KOPT-K1 (cell line): ENCODE data around the gene RPS6KB2.
"Not testable (repeated sequence)": the region's sequence is repeated elsewhere in the genome, so short reads cannot be mapped to it uniquely, and the experiment has no call there.

Experiments used
- H3K27ac ChIP-seq: fragments of 200-600 bp; sonication (generic); 2 replicates; pipeline ENCODE4 v1.5.1; 2016; ENCODE audit warnings: antibody characterized with exemption, mild to moderate bottlenecking, low read depth, low read length; ENCODE audit not compliant: poor library complexity, severe bottlenecking
- H3K36me3 ChIP-seq: fragments of 200-600 bp; sonication (generic); 2 replicates; pipeline ENCODE4 v1.5.1; 2017; ENCODE audit warnings: antibody characterized with exemption, mild to moderate bottlenecking, low read length, moderate library complexity; ENCODE audit not compliant: insufficient read depth
- H3K9me3 ChIP-seq: fragments of 200-600 bp; sonication (generic); 2 replicates; pipeline ENCODE4 v1.5.1; 2017; ENCODE audit warnings: antibody characterized with exemption, low read length, mild to moderate bottlenecking; ENCODE audit not compliant: insufficient read depth, poor library complexity, severe bottlenecking

Gene RPS6KB2

DNA sequence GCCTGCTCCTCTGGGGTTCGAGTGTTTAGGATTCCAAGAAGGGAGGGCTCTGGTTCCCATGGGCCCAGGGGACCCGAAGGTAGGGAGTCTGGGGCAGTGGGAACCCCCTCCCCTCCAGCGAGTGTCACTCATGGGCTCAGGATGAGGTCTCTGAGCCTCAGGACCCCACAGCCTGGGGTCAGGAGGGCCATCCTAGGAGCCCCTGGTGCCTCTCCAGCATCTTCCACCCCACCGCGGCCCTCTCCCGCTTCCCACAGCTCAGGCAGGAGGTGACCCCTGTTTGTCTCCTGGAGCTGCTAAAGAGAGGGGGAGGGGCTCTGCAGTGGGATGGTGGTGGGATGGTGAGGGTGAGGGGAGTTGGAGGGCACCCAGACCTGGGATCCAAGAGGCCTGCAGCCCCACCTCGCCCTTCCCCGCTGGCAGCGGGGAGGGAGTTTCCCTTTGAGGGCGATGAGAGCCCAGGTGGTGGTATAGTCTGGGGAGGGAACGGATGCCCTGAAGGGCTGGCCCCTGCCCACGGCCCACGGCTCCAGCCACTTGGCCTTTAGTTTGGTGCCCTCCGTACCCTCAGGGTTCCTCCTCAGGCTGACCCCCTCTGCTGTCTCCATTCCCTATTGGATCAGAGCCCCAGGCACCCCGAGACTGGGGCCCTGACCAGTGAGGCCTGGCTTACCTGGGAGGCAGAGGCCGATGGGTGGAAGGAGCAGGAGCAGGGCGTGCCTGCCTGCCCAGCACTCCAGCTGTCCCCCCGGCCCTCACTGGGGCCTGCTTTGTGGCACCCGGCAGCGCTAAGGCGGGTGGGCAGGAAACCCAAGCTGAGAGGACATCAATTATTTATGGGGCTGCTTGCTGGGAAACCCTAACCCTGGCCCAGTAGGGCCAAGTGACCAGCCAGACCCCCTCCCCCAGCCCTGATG, 25.8 kb downstream of the RPS6KB2 start:
- no peaks in the 10 kb centered on the region for H3K9me3 ChIP-seq
- no peak overlapping the region for H3K27ac ChIP-seq
- no peaks in the 10 kb centered on the region for H3K36me3 ChIP-seq

DNA sequence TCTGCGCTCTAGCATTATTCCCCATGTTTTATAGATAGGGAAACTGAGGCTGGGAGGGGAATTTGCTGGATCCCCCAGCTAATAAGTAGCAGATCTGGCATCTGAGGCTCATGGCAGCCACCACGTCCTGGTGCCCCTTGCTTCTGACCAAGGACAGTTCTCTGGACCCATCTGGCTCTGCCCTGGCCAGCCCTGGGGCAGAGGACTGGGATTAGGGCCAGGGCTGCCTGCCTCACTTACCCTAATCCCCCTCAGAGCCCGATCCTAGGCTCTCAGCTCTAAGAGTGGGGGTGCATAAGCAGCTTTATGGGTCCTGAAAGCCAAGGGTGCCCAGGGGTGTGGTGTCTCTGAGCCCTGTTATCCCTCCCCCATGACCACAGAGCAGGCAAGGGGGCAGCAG, 26.8 kb downstream of the RPS6KB2 start, which contains the start of gene CABP4:
CABP4 (plus strand) TSS at position 301 of the 400 bp plus-strand sequence; CDS start at position 371, 70 bp downstream.
- Histone ChIP-seq H3K9me3 (no peaks in the 10 kb centered on the region), H3K27ac (no peak within 1 kb of the TSS), H3K36me3 (no peaks in the 10 kb centered on the region)

GRCh38 chr11:67456068-67456705, 27.9 kb downstream of the RPS6KB2 start:
- no peaks in the 10 kb centered on the region for H3K36me3 ChIP-seq
- no peaks in the 10 kb centered on the region for H3K9me3 ChIP-seq
- no peak overlapping the region for H3K27ac ChIP-seq

DNA sequence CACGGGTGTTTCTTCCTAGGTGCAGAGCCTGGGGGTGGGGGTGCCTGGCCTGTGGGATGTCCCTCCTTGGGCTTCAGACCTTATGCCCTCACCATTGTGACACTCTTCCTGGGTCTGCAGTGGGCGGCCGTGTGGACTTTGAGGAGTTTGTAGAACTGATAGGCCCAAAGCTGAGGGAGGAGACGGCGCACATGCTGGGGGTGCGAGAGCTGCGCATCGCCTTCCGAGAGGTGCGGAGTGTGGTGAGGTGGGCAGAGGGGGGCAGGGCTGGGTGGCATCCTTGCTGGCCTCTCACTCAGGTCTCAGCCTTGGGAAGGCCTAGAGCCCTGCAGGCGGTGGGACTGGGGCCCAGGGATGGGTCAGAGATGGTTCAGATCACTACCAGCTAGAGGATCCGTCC, 29.2 kb downstream of the RPS6KB2 start:
- Histone ChIP-seq H3K36me3 (no peaks in the 10 kb centered on the region), H3K9me3 (no peaks in the 10 kb centered on the region), H3K27ac (no peak overlapping the region)

- Histone ChIP-seq H3K27ac (no peak overlapping the region), H3K9me3 (no peaks in the 10 kb centered on the region), H3K36me3 (no peaks in the 10 kb centered on the region)
Measured at GRCh38 chr11:67458266-67458665, 30.0 kb downstream of the RPS6KB2 start.

GRCh38 chr11:67463186-67463585, 34.9 kb downstream of the RPS6KB2 start:
- H3K27ac ChIP-seq: no peak overlapping the region
- H3K9me3 ChIP-seq: no peaks in the 10 kb centered on the region
- no peaks in the 10 kb centered on the region for H3K36me3 ChIP-seq

DNA sequence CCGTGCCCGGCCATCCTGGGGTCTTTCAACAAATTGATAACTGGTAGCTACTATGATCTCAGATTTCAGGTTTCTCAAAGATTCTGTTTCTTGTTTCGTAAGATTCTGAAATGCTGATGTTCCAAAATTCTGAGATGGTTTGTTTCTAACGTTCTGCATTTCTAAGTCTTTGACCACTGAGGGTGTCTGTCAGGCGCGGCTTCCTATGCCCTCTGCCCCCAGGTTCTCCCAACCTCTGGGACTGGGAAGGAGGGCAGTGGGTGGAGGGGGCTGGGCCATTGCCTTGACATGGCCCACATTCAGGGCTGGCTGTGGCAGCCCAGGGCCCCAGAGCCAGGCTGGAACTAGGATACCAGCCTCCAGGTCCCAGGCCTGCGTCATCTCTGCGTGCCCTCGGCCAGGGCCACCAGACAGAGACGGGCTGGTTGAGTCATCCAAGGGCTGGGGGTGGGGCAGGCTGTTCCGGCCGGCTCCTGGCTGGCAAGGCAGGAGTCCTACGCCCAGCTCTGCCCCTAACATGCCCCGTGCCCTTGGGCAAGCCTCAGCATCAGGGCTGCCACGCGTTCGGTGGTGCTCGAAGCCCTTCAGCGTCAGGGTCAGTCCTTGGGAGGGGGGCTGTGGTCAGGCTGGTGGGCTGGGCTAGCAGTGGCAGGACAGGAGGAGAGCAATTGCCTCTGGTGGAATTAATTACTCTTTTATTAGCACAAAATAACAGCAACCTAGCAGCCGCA, 35.6 kb downstream of the RPS6KB2 start:
- Histone ChIP-seq H3K36me3 (no peaks in the 10 kb centered on the region), H3K9me3 (no peaks in the 10 kb centered on the region), H3K27ac (peak overlapping the region; percentile 86)

GRCh38 chr11:67464411-67465188, 36.3 kb downstream of the RPS6KB2 start:
- no peaks in the 10 kb centered on the region for H3K36me3 ChIP-seq
- H3K9me3 ChIP-seq: no peaks in the 10 kb centered on the region
- peak overlapping the region; percentile 86 for H3K27ac ChIP-seq

DNA sequence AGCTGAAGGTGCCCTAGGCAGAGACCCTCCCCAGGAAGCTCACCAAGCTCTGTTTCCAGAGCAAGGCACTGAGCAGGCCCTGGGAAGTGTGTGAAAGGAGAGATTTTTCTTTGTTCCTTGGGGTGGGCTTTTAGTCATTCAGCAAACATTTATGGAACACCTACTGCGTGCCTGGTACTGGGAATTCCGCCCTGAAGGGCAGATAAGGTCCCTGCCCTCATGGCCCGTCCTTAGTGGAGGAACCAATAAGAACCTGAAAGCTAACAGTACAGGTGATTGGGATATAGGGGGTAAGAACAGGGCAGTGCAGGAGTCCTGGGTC, 36.9 kb downstream of the RPS6KB2 start:
- Histone ChIP-seq H3K27ac (peak overlapping the region; percentile 86), H3K9me3 (no peaks in the 10 kb centered on the region), H3K36me3 (no peaks in the 10 kb centered on the region)

DNA sequence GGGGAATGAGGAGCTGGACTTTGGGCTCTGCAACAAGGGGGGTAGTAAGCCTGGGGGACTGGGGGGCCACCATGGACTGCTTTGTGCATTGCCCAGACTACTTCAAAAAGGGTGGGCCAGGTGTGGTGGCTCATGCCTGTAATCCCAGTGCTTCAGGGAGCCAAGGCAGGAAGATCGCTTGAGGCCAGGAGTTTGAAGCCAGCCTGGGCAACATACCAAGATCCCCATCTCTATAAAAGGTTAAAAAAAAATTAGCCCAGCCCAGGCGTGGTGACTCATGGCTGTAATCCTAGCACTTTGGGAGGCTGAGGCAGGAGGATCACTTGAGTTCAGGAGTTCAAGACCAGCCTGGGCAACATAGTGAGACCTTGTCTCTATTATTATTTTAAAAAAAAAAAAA, 37.2 kb downstream of the RPS6KB2 start:
- H3K36me3 ChIP-seq, H3K9me3 ChIP-seq: not testable (repeated sequence)
- peak overlapping the region; percentile 86 for H3K27ac ChIP-seq

GRCh38 chr11:67466367-67466766, 38.1 kb downstream of the RPS6KB2 start:
- no peaks in the 10 kb centered on the region for H3K9me3 ChIP-seq
- peak overlapping the region; percentile 11 for H3K27ac ChIP-seq
- no peaks in the 10 kb centered on the region for H3K36me3 ChIP-seq

DNA sequence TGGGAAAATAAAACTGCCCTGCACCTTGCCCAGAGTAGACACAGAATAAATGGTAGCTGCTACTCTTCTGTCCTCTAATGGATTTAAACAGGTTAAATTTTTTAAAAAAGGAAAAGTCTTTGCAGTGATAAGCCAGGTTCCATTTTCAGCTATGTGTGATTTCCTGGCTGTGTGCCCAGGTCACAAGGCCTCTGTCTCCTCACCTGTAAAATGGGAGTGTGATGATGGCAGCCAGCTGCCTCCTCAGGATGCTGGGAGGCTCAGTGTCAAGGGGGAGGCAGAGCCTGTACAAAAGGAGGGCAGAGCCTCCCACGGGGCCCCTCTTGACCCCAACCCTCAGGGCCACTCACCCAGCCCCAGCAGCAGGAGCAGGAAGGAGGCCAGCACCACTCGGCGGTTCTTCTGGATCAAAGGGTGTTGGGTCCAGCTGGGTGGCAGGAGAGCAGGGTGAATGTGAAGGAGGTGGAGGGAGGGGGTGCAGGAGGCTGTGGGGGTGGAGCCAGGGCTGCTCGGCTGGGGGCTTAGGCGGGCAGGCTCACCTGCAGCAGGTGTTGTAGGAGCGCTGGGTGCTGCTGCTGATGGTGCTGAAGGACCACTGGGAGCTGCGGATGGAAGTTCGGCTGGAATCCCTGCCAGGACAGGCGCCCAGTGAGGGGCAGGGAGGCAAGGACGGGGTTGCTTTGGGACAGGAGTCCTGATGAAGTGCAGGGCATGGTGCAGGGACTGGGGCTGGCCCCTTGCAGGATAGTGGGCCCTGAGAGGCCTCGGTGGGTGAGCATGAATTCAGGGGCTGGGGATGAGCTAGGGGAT, 38.9 kb downstream of the RPS6KB2 start:
- Histone ChIP-seq H3K27ac (peak overlapping the region; percentile 11), H3K36me3 (no peaks in the 10 kb centered on the region), H3K9me3 (no peaks in the 10 kb centered on the region)

DNA sequence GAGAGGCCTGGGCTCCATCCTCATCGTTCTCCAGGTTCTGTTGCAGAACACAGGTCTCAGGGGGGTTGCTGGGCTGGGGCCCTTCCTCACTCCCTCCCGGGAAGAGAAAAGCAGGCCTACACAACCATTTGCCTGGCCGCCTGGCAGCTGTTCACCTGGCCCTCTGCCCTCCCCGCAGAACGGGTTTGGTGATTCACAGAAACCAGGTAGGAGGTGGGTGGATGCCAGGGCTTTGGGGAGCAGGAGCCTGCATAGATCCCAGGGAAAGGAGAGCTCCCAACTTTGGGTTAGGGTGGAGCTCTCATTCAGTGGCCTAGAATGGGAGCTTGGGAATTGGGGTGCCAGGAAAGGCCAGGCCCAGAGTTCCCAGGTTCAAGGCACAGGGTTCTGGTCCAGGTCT, 39.8 kb downstream of the RPS6KB2 start:
- Histone ChIP-seq H3K27ac (peak overlapping the region; percentile 73), H3K36me3 (no peaks in the 10 kb centered on the region), H3K9me3 (no peaks in the 10 kb centered on the region)

DNA sequence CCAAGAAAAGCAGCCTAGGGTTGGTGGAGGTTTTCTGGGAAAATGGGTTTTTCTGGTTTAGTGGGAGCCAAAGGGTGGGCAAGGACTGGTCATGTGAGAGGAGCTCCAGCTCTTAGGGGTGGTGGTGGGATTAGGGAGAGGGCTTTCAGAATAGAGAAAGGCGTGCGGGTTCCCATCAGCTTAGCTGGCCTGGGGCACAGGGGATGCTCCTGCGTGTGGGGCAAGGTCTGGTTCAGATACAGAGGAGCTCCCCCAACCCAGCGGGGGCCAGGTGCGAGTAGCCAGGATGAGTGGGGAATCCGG, 40.1 kb downstream of the RPS6KB2 start:
- Histone ChIP-seq H3K36me3 (no peaks in the 10 kb centered on the region), H3K27ac (peak overlapping the region; percentile 73), H3K9me3 (no peaks in the 10 kb centered on the region)
